Breast epithelium (tissue), 3 donors: ENCODE measurements around the gene CIPC.

Source experiments
- CTCF ChIP-seq, 3 donors: fragments of 450-650 bp; IDR thresholded peaks; one replicate each; pipeline ENCODE4 v1.5.1; 2016 to 2017; ENCODE audit warnings: antibody characterized with exemption in 3 of 3, mild to moderate bottlenecking in 3 of 3, moderate library complexity in 3 of 3
- POLR2A ChIP-seq: fragments of 450-650 bp; IDR thresholded peaks from one replicate; pipeline ENCODE4 v1.6.1; 2016; ENCODE audit warnings: antibody characterized with exemption, mild to moderate bottlenecking, moderate library complexity
- POLR2AphosphoS5 ChIP-seq, 3 donors: sonication (generic); formaldehyde crosslinking; IDR thresholded peaks; one replicate each; pipeline ENCODE4 v1.6.1; 2017; ENCODE audit warnings: antibody characterized with exemption in 3 of 3

GRCh38 chr14:77065851-77066577 is 32.0 kb upstream of the CIPC start:
- TF ChIP-seq CTCF (IDR thresholded peaks at IDR 0.05) (no peak), POLR2A (no peak), POLR2AphosphoS5 (IDR thresholded peaks at IDR 0.05) (no peak)
